T-helper 17 cell (primary cell): Measurements from ENCODE around the gene TMEM92. TPM values are rescaled to one million over a fixed set of nuclear protein-coding genes. Genes with fewer than 3 reads are reported as not detected.
"Not testable (repeated sequence)": the region's sequence is repeated elsewhere in the genome, so short reads cannot be mapped to it uniquely, and the experiment has no call there.

Experiments
- ATAC-seq: fragments of 150-1000 bp; cut with Tn5 transposase; 2 replicates; pipeline ENCODE4 v1.10.0; 2021; ENCODE audit warnings: mild to moderate bottlenecking, moderate library complexity
- DNase-seq, 3 donors: peaks; one replicate each; pipeline versions ENCODE4 v3.0.0 to v3.0.0-alpha.2; 2020 to 2021
- H3K9me3 ChIP-seq: one replicate; pipeline ENCODE4 v1.7.0; 2013; ENCODE audit warnings: low read length, mild to moderate bottlenecking; ENCODE audit not compliant: control insufficient read depth, poor library complexity, severe bottlenecking
- H3K27ac Mint-ChIP-seq: one replicate; pipeline ENCODE4 v1.8.0; 2022; ENCODE audit warnings: mild to moderate bottlenecking, moderate library complexity, mixed read lengths
- H3K27me3 Mint-ChIP-seq: one replicate; pipeline ENCODE4 v1.8.0; 2022; ENCODE audit warnings: mixed read lengths
- H3K36me3 Mint-ChIP-seq: one replicate; pipeline ENCODE4 v1.8.0; 2022; ENCODE audit warnings: low read depth, mixed read lengths
- H3K4me1 Mint-ChIP-seq: one replicate; pipeline ENCODE4 v1.8.0; 2022; ENCODE audit warnings: mild to moderate bottlenecking, mixed read lengths
- H3K4me3 Mint-ChIP-seq: one replicate; pipeline ENCODE4 v1.8.0; 2022; ENCODE audit warnings: mild to moderate bottlenecking, moderate library complexity, mixed read lengths
- total RNA-seq, 4 donors: library from RNA in 2 of 4; stranded (reverse) in 2 of 4; gene quantifications; one replicate each; pipeline ENCODE4 v1.2.3 and lab custom pipeline; 2022 to 2026

TMEM92 gene
- total RNA-seq, 2 donors from 2014 or later = not detected

- H3K36me3 Mint-ChIP-seq = no peaks in the 10 kb centered on the region
- no peak for DNase-seq
- no peak overlapping the region for H3K4me3 Mint-ChIP-seq
- no peaks in the 10 kb centered on the region for H3K4me1 Mint-ChIP-seq
- no peak for ATAC-seq
- peaks cover 44% of the 10 kb centered on the region for H3K27me3 Mint-ChIP-seq
- H3K27ac Mint-ChIP-seq = no peak overlapping the region
- H3K9me3 ChIP-seq = no peaks in the 10 kb centered on the region
These were observed 30.6 kb downstream of the TMEM92 start for GRCh38 chr17:50304781-50305404.

GRCh38 chr17:50307654-50308053 is 33.4 kb downstream of the TMEM92 start:
- Mint-ChIP-seq H3K27ac (no peak overlapping the region), H3K27me3 (peaks cover 57% of the 10 kb centered on the region)

GRCh38 chr17:50308666-50309065 is 34.4 kb downstream of the TMEM92 start:
- H3K4me3 Mint-ChIP-seq = no peak overlapping the region

More at GRCh38 chr17:50307654-50308053, 33.4 kb downstream of the TMEM92 start:
- no peaks in the 10 kb centered on the region for H3K9me3 ChIP-seq
- no peak overlapping the region for H3K4me3 Mint-ChIP-seq
- peaks cover 3% of the 10 kb centered on the region for H3K4me1 Mint-ChIP-seq
- DNase-seq (no peak), ATAC-seq (no peak)
- peaks cover 7% of the 10 kb centered on the region for H3K36me3 Mint-ChIP-seq

GRCh38 chr17:50310455-50311111 is 36.3 kb downstream of the TMEM92 start:
- Mint-ChIP-seq H3K27me3 (peaks cover 64% of the 10 kb centered on the region), H3K4me1 (peaks cover 6% of the 10 kb centered on the region), H3K4me3 (no peak overlapping the region), H3K27ac (no peak overlapping the region), H3K36me3 (peaks cover 7% of the 10 kb centered on the region)
- H3K9me3 ChIP-seq = no peaks in the 10 kb centered on the region
- ATAC-seq = no peak
- no peak for DNase-seq

More at GRCh38 chr17:50308666-50309065, 34.4 kb downstream of the TMEM92 start:
- H3K9me3 ChIP-seq = no peaks in the 10 kb centered on the region
- Mint-ChIP-seq H3K36me3 (peaks cover 7% of the 10 kb centered on the region), H3K27me3 (peaks cover 67% of the 10 kb centered on the region), H3K27ac (no peak overlapping the region), H3K4me1 (peaks cover 3% of the 10 kb centered on the region)
- no peak for DNase-seq
- no peak for ATAC-seq

GRCh38 chr17:50311112-50311460 is 36.8 kb downstream of the TMEM92 start:
- H3K4me3 Mint-ChIP-seq = no peak overlapping the region
- H3K27me3 Mint-ChIP-seq = peaks cover 59% of the 10 kb centered on the region
- H3K4me1 Mint-ChIP-seq = peaks cover 6% of the 10 kb centered on the region
- H3K27ac Mint-ChIP-seq = no peak overlapping the region
- DNase-seq (no peak), ATAC-seq (no peak)
- no peaks in the 10 kb centered on the region for H3K9me3 ChIP-seq
- peaks cover 7% of the 10 kb centered on the region for H3K36me3 Mint-ChIP-seq

DNA sequence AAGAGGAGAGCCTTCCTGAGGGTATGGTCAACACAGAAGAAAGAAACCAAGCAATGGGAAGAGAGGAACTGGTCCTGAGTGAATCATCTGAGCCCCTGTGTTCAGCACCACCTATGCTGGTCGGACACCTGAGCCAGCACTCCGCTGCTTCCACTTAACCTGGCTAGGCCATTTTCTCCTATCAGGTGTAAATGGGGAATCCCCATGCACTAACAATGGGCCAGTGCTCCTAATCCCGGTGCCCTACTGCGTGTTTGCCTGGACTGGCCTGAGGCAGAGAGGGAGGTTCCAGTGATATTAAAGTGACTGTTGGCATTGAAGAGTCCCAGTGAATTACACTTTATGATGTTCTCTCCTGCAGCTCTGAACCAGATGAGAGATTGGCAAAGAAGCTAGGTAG is 37.2 kb downstream of the TMEM92 start:
- peak overlapping the region; percentile 12 for H3K4me3 Mint-ChIP-seq
- H3K4me1 Mint-ChIP-seq = peaks cover 6% of the 10 kb centered on the region
- no peak for ATAC-seq
- no peaks in the 10 kb centered on the region for H3K9me3 ChIP-seq
- DNase-seq = no peak
- H3K27me3 Mint-ChIP-seq = peaks cover 55% of the 10 kb centered on the region
- peaks cover 7% of the 10 kb centered on the region for H3K36me3 Mint-ChIP-seq
- H3K27ac Mint-ChIP-seq = no peak overlapping the region

DNA sequence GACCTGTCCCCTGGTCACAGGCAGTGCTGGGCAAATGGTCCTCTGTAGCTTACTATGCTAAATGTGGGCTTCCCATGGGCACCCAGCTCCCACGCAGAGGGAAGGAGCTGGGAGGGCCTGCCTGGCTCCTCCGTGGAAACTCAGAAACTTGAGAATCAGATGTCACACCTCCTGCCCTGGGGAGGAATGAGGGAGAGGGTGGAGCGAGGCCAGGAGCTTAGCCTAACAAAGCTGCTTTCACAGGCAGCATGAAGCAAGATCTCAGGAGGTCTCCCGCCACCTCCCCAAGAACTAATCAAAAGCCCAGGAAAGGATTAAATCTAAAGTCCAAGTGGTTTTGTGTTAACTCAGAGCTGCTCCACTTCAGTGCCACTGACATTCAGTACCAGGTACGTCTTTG is 38.0 kb downstream of the TMEM92 start:
- H3K4me3 Mint-ChIP-seq = no peak overlapping the region
- H3K27ac Mint-ChIP-seq = no peak overlapping the region
- peaks cover 6% of the 10 kb centered on the region for H3K4me1 Mint-ChIP-seq
- H3K27me3 Mint-ChIP-seq = peaks cover 53% of the 10 kb centered on the region
- ATAC-seq (no peak), DNase-seq (no peak)
- H3K9me3 ChIP-seq = no peaks in the 10 kb centered on the region
- H3K36me3 Mint-ChIP-seq = peaks cover 7% of the 10 kb centered on the region

DNA sequence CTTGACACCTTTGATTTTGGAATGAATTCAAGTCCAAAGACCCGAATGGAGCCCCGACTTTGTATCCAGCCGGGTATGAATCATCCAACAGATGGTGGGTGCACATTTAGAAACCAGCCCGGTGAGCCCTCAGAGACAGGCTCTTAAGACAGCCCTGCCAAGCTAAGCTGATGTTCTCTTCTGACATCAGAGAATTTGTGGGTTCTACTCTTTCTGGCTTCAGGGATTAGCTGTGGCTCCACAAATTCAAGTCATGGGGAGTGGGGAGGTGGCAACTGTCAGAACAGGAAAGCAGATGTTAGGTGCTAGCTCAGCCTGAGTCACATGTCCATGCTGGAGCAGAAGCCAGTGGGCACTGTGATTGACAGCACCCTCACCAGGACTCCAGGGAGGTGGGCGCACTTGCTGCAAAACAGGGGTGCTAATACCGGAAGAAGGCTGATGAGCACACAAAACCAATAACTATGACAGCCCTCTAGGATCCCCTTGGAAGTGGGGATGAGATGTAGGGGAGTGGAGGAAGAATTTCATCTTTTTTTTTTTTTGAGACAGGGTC is 40.3 kb downstream of the TMEM92 start:
- no peak for DNase-seq
- no peak for ATAC-seq
- Mint-ChIP-seq H3K4me1 (peaks cover 6% of the 10 kb centered on the region), H3K27ac (no peak overlapping the region), H3K36me3 (peaks cover 7% of the 10 kb centered on the region), H3K27me3 (peaks cover 47% of the 10 kb centered on the region), H3K4me3 (no peak overlapping the region)
- no peaks in the 10 kb centered on the region for H3K9me3 ChIP-seq

DNA sequence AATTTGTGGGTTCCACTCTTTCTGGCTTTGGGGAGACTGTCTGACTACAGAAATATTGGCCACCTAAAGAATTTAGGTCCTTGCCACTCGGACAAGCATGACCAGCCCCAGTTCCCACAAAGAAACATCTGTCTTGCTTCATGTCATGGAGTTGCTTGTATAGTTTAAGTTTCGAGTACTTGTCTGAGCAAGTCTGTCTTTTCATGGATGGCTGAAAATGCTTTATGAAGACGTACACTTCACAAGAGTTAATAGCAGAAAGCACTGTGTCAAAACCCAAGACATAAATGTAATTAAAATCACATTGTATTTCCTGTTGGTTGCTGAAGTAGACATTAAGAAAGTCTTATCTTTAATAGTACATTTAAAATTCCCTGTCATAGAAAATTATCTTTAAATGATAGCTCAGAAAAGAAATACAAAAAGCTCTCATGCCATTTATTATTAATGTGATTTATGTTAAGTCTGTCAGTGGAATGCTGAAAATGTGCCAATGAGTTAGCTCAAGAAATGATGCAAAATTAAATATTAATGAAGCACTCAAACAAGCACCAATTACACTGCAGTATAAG is 41.8 kb downstream of the TMEM92 start:
- Mint-ChIP-seq H3K4me1 (peaks cover 4% of the 10 kb centered on the region), H3K27ac (no peak overlapping the region), H3K36me3 (no peaks in the 10 kb centered on the region), H3K27me3 (peaks cover 33% of the 10 kb centered on the region), H3K4me3 (no peak overlapping the region)
- ATAC-seq (no peak), DNase-seq (no peak)
- H3K9me3 ChIP-seq = no peaks in the 10 kb centered on the region

- not testable (repeated sequence) for H3K36me3 Mint-ChIP-seq, H3K9me3 ChIP-seq, H3K27ac Mint-ChIP-seq, DNase-seq, ATAC-seq, H3K4me1 Mint-ChIP-seq, H3K4me3 Mint-ChIP-seq
- peaks cover 27% of the 10 kb centered on the region for H3K27me3 Mint-ChIP-seq
These were observed 42.4 kb downstream of the TMEM92 start for GRCh38 chr17:50316660-50317059.

DNA sequence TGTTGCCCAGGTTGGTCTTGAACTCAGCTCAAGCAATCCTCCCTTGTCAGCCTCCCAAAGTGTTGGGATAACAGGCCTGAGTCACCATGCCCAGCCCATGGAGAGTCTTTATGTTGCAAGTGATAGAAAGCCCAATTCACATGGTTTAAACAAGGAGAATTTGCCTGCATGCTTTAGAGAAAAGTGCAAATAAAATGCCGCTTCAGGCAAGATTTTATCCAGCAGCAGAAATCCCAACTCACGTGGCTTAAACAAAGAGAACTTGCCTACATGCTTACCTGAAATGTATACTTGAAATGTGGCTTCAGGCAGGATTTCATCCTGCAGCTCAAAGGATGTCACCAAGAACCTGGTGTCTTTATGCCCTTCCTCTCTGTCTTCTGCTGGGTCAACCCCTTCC is 42.9 kb downstream of the TMEM92 start:
- Mint-ChIP-seq H3K4me1 (peaks cover 4% of the 10 kb centered on the region), H3K27me3 (peaks cover 24% of the 10 kb centered on the region), H3K27ac (no peak overlapping the region), H3K36me3 (no peaks in the 10 kb centered on the region), H3K4me3 (no peak overlapping the region)
- H3K9me3 ChIP-seq = no peaks in the 10 kb centered on the region
- no peak for DNase-seq
- no peak for ATAC-seq

GRCh38 chr17:50318501-50319285 is 44.4 kb downstream of the TMEM92 start:
- DNase-seq (no peak), ATAC-seq (no peak)
- no peak overlapping the region for H3K27ac Mint-ChIP-seq
- H3K4me3 Mint-ChIP-seq = no peak overlapping the region
- H3K4me1 Mint-ChIP-seq = peaks cover 3% of the 10 kb centered on the region
- no peaks in the 10 kb centered on the region for H3K36me3 Mint-ChIP-seq
- H3K9me3 ChIP-seq = no peaks in the 10 kb centered on the region
- H3K27me3 Mint-ChIP-seq = peaks cover 11% of the 10 kb centered on the region
